GM18519 (cell line): Measurements from ENCODE around the gene BPIFB6.

Experiments used
- ATAC-seq: cut with Tn5 transposase; IDR thresholded peaks from one replicate; pipeline ENCODE4 v1.9.1; 2021; ENCODE audit warnings: mild to moderate bottlenecking, moderate library complexity; ENCODE audit not compliant: unreplicated experiment, low FRiP score

The BPIFB6 gene

DNA sequence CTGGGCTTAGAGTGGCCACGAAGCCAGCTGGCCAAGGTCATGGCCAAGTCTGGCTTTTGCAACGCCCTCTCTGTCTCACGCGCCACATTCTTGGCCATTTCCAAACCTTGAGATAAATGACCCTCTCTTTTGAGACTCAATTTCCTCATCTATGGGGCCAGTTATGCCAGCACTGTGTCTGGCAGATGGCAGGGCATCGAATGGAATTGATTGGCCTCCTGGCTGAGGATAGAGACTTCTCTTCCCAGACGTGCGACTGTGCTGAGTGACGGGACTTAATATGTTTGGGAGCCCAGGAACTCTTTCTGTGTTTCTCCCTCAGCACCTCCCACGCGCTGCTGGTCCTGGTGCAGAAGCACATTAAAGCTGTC is 16.3 kb upstream of the BPIFB6 start:
- no peak for ATAC-seq

DNA sequence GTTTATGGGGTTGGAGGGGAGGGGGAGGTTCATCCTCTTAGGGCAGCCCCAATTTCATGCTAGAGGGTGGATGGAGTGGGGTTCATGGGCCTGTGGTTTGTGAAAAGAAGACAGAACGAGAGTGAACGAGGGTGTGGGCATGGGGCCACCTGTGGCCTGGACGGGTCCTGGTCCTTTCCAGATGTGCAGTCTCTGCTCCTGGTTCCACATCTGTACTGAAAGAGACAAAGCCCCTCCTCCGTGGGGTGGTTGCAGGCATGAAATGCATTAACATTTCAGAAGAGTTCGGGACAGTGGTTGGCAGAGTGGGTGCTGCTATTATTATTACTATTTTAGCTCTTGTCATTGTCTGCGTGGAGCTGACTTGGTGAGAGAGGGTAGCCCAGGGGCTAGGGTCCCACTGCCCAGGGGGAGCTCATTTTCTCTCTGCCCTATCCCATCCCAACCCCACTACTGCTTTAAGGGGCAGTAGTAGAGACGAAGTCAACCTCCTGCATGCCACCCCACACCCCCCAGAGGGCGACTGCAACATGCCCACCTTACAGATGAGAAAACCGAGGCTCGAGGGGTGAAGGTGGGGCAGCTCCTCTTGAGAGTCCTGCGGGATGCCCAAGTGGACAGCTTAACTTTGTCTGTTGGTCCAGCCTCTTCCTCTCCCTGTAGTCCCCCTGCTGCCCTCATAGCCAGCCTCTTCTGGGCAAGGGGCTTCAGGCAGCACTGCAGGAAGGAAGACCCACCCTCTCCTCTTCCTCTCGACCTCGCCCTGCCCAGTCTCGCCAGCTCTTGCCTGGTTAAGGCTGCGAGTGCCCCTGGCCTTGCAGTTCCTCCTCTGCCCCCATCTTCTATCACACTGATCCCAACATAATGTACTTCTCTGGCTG is 15.5 kb upstream of the BPIFB6 start:
- ATAC-seq, result no peak

DNA sequence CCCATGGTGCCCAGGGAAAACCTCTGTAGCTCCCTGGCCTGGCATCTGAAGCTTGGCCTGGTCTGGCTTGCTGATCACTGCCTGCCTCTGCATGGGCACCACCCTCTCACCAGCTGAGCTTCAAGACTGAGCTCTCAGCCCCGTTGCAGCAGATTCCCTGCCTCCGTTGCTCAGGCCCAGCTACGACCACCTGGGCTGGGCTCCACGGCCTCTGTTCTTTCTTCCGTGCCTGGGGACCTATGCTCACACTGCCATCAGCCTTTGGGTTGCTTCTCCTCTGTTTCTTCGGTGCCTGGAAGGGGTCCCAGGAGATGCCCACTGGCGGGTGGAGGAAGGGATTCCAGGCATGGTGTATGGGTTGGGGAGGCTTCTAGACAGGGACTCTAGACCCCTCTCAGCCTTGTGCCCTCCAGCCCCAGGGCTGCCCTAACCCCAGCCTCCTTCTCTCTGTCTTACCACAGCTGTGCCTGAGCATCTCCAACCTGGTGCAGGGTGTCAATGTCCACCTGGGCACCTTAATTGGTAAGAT is 14.8 kb upstream of the BPIFB6 start:
- ATAC-seq, result no peak

DNA sequence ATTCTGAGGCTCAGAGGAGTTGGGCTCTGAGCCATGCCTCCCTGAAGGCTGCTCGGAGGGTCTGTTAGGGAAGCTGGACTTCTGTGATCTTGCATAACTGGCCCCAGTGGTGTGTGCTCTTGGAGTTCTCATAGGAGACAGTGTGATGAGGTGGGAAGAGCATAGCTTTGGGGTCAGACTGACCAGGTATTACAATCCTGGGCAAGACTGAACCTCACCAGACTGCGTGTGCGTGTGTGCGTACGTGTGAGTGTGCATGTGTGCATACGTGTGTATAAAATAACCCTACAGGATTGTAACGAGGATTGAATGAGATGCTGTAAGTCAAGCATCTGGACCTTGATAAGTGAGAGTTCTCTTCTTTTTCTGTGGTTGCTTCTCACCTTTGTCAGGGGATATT is 13.9 kb upstream of the BPIFB6 start:
- ATAC-seq, result no peak

DNA sequence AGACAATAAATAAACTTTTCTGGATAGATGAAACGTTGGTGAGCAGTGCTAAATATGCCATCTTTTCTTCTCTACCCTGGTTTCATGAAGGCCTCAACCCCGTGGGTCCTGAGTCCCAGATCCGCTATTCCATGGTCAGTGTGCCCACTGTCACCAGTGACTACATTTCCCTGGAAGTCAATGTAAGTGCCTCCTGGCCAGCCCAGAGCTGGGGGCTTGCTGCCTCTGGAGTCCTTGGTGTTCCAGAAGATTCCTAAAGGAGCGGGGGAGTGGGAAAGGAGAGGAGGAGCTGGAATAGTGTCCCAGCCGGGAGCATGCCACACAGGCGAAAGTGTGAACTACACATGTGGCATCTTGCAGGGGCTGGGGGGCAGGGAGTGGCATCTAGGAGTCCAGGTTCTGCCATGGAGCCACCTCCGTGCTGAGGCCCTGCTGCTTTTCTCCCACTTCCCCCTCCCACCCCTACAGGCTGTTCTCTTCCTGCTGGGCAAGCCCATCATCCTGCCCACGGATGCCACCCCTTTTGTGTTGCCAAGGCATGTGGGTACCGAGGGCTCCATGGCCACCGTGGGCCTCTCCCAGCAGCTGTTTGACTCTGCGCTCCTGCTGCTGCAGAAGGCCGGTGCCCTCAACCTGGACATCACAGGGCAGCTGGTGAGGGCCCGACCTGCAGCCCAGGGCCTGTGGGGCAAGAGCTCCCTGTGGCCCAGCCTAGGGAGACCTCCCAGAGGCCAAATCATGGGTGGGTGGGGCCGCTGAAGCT is 13.1 kb upstream of the BPIFB6 start:
- ATAC-seq, result no peak

DNA sequence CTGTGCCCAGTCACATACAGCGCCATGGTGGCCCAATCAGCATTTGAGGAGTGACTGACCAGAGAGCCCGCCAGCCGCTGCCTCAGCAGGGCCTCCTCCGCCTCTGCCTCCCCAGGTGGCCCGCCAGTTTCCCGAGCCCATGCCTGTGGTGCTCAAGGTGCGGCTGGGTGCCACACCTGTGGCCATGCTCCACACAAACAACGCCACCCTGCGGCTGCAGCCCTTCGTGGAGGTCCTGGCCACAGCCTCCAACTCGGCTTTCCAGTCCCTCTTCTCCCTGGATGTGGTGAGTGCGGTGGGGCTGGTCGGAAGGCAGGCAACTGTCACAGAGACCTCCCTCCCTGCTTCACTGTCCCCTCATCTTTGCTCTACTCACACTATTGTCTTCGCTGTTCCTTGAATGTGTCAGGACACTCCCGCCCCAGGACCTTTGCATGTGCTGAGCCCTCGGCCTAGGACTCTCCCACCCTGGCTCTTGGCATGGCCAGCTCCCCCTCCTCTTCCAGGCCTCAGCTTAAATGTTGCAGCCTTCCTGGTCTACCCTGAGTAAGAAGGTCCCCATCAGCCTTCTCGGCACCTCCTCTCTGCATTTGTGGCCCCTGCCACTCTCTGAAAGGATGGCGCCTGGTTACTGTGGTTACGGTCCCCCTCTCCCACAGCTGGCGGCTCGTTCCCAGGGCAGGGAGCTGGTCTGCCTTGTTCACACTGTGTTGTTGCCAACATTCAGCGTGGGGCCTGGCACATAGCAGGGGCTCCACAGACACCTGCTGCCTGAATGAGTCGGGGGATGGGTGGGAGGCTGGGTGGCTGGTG is 11.8 kb upstream of the BPIFB6 start:
- ATAC-seq, result no peak

DNA sequence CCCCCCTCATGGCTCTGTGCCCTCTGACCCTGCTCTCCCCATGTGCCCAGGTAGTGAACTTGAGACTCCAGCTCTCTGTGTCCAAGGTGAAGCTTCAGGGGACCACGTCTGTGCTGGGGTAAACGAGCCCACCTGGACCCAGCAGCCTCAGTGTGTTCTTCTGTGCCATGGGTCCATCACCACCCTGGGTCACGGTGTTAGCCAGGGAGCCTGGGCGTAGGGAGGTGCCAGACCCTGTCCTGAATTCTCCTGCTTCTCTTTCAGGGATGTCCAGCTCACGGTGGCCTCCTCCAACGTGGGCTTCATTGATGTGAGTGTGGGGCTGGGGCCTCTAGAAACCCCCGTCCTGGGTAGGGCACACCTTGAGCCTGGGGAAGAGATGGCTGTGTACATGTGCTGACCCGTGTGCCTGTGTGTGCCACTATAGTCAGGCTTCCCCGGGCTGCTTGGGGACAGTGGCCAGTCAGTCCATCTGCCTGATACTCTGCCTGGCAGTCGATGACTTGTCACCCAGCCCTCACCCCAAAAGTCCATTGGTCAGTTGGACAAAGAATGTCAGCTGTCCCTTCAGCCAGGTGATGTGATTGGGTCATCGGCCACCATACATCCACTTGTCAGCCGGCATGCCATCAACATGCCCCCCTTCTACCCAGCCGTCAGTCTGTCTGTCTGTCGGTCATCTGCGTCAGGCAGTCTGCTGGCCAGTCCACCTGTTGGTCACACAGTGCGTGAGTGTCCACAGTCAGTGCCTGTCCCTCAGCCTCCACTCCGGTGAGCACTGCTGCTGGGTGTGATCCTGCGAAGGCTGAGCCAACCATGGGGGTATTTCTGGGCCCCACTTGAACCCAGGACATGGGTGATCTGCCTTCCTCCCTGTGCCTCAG is 10.9 kb upstream of the BPIFB6 start:
- ATAC-seq, result no peak

DNA sequence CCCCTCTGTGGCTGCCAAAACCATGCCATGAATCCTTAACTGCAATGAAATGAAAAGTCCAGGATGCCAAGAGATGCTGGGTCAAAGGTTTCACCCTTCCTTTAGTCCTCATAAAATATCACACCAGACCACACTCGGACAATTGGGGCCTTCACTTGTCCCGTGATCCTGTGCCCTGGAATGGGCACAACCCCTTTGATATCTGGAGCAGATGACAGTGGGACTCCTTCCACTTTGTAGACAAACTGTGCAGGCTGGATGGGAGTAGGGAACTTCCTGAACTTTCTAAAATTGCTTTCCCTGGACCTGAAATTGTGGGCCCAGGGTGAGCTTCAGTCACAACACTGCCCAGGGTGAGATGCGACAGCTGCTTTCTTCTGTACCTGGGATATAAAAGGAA is 9.6 kb upstream of the BPIFB6 start:
- no peak for ATAC-seq

DNA sequence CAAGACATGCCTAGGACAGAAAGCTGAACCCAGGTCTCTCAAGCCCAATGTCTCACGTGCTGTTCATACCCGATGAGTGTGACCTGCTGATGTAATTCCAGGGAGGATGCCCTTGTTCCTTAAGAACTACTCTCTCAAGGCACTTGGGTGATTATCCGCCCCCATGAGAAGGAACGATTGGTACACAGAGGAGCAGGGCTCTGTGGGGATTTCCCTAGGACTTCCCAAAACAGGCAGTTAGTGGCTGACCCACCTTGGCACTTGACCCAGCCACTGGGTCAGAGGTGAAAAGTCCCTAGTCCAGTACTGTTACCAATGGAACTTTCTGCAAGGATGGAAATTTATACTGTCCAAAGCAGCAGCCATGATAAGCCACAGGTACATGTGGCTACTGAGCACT is 9.2 kb upstream of the BPIFB6 start:
- ATAC-seq, result no peak

DNA sequence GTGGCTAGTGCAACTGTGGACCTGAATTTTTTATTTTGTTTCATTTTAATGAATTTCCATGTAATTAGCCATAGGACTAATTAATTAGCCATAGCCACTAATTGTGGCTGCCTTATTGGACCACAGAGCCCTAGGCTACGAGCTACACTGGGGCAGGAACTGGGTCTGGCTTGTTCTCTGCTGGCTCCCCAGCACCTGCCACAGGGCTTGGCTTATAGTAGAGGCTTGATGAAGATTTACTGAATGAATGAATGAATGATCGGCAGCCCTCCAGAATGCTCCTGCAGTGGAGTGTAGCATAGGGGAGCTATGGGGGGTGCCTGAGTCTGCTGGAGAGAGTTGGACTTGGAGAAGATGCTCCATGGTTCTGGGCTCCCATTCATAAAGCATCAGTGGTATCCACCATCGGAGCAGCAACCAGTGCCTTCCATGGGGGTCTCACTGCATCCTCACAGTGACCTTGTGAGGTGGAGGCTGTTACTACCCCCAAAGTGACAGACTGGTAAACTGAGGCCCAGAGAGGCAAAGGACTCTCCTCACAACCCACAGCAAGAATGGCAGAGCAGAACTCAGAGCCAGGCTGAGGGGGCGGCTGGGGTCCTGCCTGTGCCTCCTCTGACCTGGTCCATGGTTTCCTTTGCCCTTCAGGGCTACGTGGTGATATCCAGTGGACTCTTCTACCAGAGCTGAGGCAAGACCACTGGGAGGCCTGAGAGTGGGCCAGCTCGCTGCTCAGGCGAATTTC is 8.6 kb upstream of the BPIFB6 start:
- ATAC-seq, result no peak

DNA sequence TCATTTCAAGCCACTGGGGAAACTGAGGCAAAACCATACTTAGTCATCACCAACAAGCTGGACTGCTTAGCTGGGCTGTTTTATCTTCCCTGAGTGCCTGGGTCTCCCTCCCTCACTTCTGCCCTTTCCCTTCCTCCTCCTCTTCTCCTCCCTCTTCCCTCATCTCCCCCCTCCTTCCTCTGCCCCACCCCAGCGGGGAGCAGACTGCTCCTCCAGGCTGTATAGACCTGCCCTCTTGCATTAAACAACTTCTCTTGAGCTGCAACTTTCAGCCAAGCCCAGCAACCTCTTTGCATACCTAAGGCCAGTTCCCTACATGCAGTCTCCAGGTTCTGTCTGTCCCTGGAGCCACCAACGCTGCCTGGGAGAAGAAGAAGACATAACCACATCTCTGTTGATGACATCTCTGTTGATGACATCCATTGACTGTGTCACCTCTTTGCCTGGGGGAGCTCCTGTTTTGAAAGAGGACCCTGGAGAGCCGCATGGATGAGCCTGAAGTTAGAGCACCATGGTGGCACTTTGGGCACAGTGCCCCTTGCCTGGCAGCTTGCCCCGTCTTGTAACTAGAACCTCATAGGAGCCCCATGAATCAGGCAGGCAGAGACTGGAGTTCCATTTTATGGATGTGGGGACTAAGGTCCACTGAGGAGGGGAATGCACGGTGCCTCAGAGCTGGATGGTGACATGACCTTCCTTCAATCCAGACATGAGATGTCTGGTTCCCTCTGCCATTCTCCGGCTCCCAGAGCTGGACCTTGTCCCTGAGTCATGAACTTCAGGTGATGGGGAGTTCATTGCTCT is 7.8 kb upstream of the BPIFB6 start:
- ATAC-seq, result no peak

DNA sequence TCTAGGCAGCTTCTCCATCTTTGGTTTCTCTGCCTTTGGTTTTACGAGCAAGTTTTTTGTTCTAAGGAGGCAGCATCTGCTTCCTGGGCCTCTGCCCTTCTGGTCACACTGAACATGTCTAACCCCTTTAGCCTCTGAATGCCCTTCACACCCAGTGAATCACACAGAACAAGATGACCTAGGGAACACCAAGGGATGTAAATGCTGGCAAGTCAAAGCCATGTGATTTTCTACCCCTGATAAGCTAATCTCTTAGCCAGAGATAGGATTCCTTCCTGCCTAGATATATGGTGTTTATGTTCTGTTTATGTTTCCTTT is 7.2 kb upstream of the BPIFB6 start:
- ATAC-seq, result no peak

DNA sequence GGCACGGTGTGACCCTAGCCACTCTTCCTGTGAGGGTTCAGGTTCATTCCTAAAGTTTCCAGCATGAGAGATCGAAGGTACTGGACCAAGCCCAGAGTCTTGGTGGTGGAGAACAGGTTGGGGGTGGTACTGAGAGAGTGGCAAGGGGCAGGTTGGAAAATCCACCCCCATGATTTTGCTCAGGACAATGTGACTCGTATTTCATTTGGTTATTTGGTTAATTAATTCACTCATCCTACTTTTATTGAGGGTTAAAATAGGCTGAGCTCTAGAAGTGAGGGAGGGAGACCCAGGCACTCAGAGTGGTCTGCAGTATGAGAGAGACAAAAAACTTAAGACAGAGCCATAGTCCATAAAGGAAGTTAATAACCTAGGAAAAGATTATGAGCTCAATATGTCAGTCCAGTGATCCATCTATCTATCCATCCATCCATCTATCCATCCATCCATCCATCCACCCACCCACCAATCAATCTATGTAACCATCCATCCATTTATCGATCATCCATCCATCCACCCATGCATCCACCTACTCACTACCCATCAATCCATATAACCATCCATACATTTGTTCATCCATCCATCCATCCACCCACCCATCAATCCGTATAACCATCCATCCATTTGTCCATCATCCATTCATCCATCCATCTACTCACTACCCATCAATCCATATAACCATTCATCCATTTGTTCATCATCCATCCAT is 6.7 kb upstream of the BPIFB6 start:
- ATAC-seq, result no peak

DNA sequence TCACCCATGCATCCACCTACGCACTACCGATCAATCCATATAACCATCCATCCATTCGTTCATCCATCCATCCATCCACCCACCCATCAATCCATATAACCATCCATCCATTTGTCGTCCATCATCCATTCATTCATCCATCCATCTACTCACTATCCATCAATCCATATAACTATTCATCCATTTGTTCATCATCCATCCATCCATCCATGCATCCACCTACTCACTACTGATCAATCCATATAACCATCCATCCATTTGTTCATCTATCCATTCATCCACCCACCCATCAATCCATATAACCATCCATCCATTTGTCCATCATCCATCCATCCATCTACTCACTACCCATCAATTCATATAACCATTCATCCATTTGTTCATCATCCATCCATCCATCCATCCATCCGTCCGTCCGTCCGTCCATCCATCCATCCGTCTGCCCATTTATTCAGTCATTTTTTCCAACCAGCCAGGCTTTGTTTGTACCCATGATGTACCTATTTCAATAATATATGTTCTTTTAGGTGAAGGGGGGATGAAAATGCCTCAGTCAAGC is 6.1 kb upstream of the BPIFB6 start:
- ATAC-seq, result no peak

DNA sequence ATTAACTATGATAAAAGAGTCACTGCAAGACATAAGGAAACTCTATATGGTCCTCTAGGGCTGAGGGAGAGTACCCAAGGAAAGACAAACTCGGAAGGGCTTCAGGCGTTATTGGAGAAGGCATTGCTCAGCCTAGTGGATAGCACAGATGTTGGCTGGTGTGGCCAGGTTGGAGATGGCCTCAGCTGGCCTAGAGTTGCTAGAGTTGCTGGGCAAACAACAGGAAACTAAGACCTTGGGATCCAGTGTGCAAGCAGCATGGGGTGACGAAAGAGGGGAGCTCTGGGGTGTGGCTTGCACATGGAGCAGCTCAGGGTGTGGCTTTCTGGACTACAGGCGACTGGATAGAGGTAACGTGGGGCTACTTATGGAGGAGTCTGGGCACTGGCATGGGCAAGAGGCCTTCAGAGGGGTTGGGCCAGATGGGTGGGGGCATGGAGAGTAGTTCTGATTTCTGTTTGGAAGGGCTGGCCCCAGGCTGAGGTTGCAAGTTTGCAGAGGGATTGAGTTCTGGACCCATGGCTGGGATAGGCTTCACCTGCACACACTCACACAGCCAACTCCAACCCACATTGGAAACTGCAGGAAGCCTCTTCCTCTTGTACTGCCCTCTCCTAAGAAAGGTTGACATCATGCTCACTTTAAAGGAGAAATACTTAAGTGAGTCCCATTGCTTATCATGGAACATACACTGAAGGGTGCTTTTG is 5.2 kb upstream of the BPIFB6 start:
- no peak for ATAC-seq

DNA sequence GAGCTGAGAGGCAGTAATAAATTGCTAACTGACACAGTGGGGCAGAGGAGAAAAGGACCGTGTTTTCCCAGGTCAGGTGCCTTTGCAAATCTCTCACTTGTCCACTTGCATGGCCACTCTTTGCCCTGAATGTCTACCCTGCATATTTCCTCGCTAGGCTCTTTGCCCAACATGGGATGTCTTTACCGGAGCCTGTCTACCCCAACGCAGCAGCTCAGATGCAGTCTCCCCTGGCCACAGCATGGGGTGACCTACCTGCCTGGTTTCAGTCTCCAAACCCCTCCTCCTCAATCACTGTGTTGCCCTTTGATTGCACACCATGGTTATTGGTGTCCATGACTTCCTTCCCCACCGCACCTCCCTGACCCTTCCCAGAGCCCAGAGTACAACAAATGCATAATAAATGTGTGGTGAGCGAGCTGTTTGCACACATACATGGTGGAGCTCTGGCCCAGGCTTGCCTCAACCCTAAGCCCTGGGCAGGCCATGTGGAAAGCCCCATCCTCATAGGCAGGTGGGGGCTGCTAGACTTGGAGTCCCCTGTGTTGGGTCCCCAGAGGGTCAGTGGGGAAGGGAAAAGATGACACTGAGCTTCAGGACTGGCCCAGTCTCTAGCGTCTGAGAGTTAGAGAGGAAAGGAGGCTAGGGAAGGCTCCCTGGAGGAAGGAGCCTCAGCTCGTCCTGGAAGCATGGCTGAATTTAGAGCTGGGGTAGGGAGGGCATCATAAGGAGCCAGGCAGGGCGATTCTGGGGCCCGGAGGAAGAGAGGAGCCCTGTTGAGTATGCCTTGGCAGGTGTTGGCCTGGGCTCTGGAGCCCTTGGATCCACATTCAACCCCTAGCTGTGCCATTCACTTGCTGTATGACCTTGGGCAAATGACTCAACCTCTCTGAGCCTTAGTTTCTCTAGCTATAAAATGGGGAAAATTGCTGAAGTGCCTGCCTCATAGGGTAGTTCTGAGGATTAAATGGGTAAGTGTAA is 4.4 kb upstream of the BPIFB6 start:
- no peak for ATAC-seq
